ENCODE data around the gene SIRT3.

DNA sequence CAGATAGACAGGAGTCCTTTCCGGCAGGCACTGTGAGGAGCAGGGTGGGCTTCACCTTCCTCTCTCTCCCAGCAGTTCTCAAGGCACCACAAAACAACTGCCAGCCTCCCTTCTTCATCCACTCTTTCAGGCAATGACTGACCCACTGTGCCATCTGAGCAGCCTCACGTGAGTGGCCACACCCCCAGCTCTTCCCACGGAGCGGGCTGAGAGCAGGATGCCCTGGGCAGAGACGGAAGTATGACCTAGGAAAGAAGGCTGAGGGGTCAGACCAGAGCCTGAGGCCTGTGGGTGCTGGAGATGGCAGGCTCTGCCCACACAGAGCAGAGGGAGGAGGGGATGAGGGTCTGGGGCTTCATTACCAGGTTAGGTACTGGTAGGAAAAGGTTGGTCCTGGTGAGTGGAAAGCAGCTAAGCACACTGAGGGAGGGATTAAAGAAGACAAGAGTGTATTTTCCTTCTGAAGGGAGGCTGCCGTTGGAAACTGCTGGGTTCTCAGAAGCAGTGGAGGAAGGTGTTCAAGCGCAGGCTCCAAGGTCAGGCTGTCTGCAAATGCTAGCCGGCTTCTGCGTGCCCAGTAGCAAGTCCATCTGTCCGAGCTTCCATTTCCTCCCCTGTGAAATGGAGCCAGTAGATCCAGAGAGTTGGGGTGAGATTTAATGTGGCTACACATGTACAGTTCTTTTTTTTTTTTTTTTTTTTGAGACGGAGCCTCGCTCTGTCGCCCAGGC lies 46.7 kb upstream of the SIRT3 start:
- TF ChIP-seq, protein P1, sequence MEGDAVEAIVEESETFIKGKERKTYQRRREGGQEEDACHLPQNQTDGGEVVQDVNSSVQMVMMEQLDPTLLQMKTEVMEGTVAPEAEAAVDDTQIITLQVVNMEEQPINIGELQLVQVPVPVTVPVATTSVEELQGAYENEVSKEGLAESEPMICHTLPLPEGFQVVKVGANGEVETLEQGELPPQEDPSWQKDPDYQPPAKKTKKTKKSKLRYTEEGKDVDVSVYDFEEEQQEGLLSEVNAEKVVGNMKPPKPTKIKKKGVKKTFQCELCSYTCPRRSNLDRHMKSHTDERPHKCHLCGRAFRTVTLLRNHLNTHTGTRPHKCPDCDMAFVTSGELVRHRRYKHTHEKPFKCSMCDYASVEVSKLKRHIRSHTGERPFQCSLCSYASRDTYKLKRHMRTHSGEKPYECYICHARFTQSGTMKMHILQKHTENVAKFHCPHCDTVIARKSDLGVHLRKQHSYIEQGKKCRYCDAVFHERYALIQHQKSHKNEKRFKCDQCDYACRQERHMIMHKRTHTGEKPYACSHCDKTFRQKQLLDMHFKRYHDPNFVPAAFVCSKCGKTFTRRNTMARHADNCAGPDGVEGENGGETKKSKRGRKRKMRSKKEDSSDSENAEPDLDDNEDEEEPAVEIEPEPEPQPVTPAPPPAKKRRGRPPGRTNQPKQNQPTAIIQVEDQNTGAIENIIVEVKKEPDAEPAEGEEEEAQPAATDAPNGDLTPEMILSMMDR (IDR thresholded peaks at IDR 0.05) = no peak
- no peak for TF ChIP-seq POLR2AphosphoS5 (IDR thresholded peaks at IDR 0.05)
